Measurements from ENCODE around the gene WDR20. TPM values are rescaled to one million over a fixed set of nuclear protein-coding genes. Genes with fewer than 3 reads are reported as not detected.

WDR20 gene
- total RNA-seq, 1 donor = 15.6 TPM

- no peak overlapping the region for H3K4me2 ChIP-seq (ENCODE audit: insufficient read depth, low read length)
- H3K79me2 ChIP-seq (ENCODE audit: insufficient read depth, low read length) = no peaks in the 10 kb centered on the region
- no peak for DNase-seq (ENCODE audit: insufficient read length, low spot score, missing footprints)
- H3K36me3 ChIP-seq (ENCODE audit: insufficient read depth, low read length) = no peaks in the 10 kb centered on the region
- TF ChIP-seq CTCF (IDR thresholded peaks at IDR 0.05; ENCODE audit: extremely low read depth, low read depth, low read length) = no peak
- no peaks in the 10 kb centered on the region for H3K4me1 ChIP-seq (ENCODE audit: insufficient read depth, low read length)
- H3K4me3 ChIP-seq (ENCODE audit: insufficient read depth, low read length) = no peak overlapping the region
- H2AFZ ChIP-seq (ENCODE audit: low read length) = no peak overlapping the region
- no peaks in the 10 kb centered on the region for H3K27me3 ChIP-seq (ENCODE audit: insufficient read depth, low read length)
- no peaks in the 10 kb centered on the region for H4K20me1 ChIP-seq (ENCODE audit: insufficient read depth, low read length)
- no peaks in the 10 kb centered on the region for H3K9me3 ChIP-seq (ENCODE audit: low read depth, low read length)
- H3K27ac ChIP-seq (ENCODE audit: low read depth, low read length) = no peak overlapping the region
These were observed 18.1 kb upstream of the WDR20 start for GRCh38 chr14:102121567-102121966.

GRCh38 chr14:102124419-102124818 is 15.3 kb upstream of the WDR20 start:
- no peak overlapping the region for H3K4me3 ChIP-seq (ENCODE audit: insufficient read depth, low read length)
- no peaks in the 10 kb centered on the region for H3K79me2 ChIP-seq (ENCODE audit: insufficient read depth, low read length)
- TF ChIP-seq CTCF (IDR thresholded peaks at IDR 0.05; ENCODE audit: extremely low read depth, low read depth, low read length) = no peak
- no peak for DNase-seq (ENCODE audit: insufficient read length, low spot score, missing footprints)
- H3K27ac ChIP-seq (ENCODE audit: low read depth, low read length) = no peak overlapping the region
- H4K20me1 ChIP-seq (ENCODE audit: insufficient read depth, low read length) = no peaks in the 10 kb centered on the region
- H3K27me3 ChIP-seq (ENCODE audit: insufficient read depth, low read length) = no peaks in the 10 kb centered on the region
- H3K36me3 ChIP-seq (ENCODE audit: insufficient read depth, low read length) = no peaks in the 10 kb centered on the region
- no peak overlapping the region for H3K4me2 ChIP-seq (ENCODE audit: insufficient read depth, low read length)
- no peaks in the 10 kb centered on the region for H3K9me3 ChIP-seq (ENCODE audit: low read depth, low read length)
- no peak overlapping the region for H2AFZ ChIP-seq (ENCODE audit: low read length)
- no peaks in the 10 kb centered on the region for H3K4me1 ChIP-seq (ENCODE audit: insufficient read depth, low read length)

GRCh38 chr14:102125546-102125945 is 14.2 kb upstream of the WDR20 start:
- no peaks in the 10 kb centered on the region for H3K79me2 ChIP-seq (ENCODE audit: insufficient read depth, low read length)
- H3K4me2 ChIP-seq (ENCODE audit: insufficient read depth, low read length) = no peak overlapping the region
- no peaks in the 10 kb centered on the region for H4K20me1 ChIP-seq (ENCODE audit: insufficient read depth, low read length)
- H3K4me1 ChIP-seq (ENCODE audit: insufficient read depth, low read length) = no peaks in the 10 kb centered on the region
- no peak overlapping the region for H2AFZ ChIP-seq (ENCODE audit: low read length)
- no peak overlapping the region for H3K27ac ChIP-seq (ENCODE audit: low read depth, low read length)
- no peaks in the 10 kb centered on the region for H3K36me3 ChIP-seq (ENCODE audit: insufficient read depth, low read length)
- no peak for DNase-seq (ENCODE audit: insufficient read length, low spot score, missing footprints)
- TF ChIP-seq CTCF (IDR thresholded peaks at IDR 0.05; ENCODE audit: extremely low read depth, low read depth, low read length) = no peak
- no peak overlapping the region for H3K4me3 ChIP-seq (ENCODE audit: insufficient read depth, low read length)
- H3K27me3 ChIP-seq (ENCODE audit: insufficient read depth, low read length) = no peaks in the 10 kb centered on the region
- H3K9me3 ChIP-seq (ENCODE audit: low read depth, low read length) = no peaks in the 10 kb centered on the region

GRCh38 chr14:102126807-102127455 is 12.8 kb upstream of the WDR20 start:
- Histone ChIP-seq H3K27me3 (ENCODE audit: insufficient read depth, low read length) (no peaks in the 10 kb centered on the region), H3K4me1 (ENCODE audit: insufficient read depth, low read length) (no peaks in the 10 kb centered on the region), H3K27ac (ENCODE audit: low read depth, low read length) (no peak overlapping the region), H4K20me1 (ENCODE audit: insufficient read depth, low read length) (no peaks in the 10 kb centered on the region), H3K36me3 (ENCODE audit: insufficient read depth, low read length) (no peaks in the 10 kb centered on the region), H2AFZ (ENCODE audit: low read length) (no peak overlapping the region), H3K79me2 (ENCODE audit: insufficient read depth, low read length) (no peaks in the 10 kb centered on the region), H3K4me2 (ENCODE audit: insufficient read depth, low read length) (no peak overlapping the region), H3K4me3 (ENCODE audit: insufficient read depth, low read length) (no peak overlapping the region), H3K9me3 (ENCODE audit: low read depth, low read length) (no peaks in the 10 kb centered on the region)
- TF ChIP-seq CTCF (IDR thresholded peaks at IDR 0.05; ENCODE audit: extremely low read depth, low read depth, low read length) = no peak
- DNase-seq (ENCODE audit: insufficient read length, low spot score, missing footprints) = no peak

Measured in osteoblast (primary cell).